SK-N-MC (cell line): Measurements from ENCODE around the gene PSPN.

Source experiments
- EZH2 ChIP-seq: fragments of 200-600 bp; sonication (generic); IDR thresholded peaks from one replicate; pipeline ENCODE4 v1.6.1; 2017; ENCODE audit warnings: antibody characterized with exemption
- FOXP2 ChIP-seq: optimal IDR thresholded peaks from 2 replicates; pipeline ENCODE3; 2011; ENCODE audit warnings: mild to moderate bottlenecking, moderate library complexity; ENCODE audit not compliant: insufficient read depth; ENCODE audit errors: extremely low read length, control extremely low read depth
- POLR2AphosphoS5 ChIP-seq: IDR thresholded peaks from 2 replicates; pipeline ENCODE4 v1.6.1; 2012; ENCODE audit warnings: mild to moderate bottlenecking, low read depth, low read length, borderline replicate concordance

GRCh38 chr19:6412061-6412446, 36.3 kb upstream of the PSPN start:
- TF ChIP-seq EZH2 (no peak), POLR2AphosphoS5 (no peak), FOXP2 (no peak)
